AG09319 (cell line): Measurements from ENCODE around the gene C8A.

Source experiments
- DNase-seq: peaks from one replicate; pipeline ENCODE4 v3.0.0-alpha.2; 2010; ENCODE audit warnings: low read depth; ENCODE audit errors: extremely low read depth
- TF ChIP-seq, protein P1 (sequence below): IDR thresholded peaks from 2 replicates; pipeline ENCODE4 v1.5.1; 2011; ENCODE audit warnings: low read depth, mild to moderate bottlenecking, inconsistent platforms, low read length, moderate library complexity

Gene C8A

DNA sequence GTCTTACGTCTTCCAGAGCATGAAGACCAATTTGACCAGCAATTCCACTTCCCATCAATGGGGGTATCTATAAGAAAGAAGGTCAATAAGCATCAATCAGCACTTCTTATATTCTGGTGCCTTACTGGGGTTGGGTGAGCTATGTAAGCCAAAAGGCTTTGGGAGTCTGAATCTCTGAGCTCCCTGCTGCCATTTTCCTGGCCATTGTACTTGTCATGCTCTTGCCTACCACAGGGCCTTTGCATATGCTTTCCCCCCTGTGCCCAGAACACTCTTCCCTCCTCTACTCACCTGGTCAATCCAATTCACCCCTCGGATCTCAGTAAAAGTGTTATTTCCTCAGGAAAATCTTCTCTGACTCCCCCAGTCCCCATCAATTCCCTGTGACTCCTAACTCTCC is 74.9 kb downstream of the C8A start:
- DNase-seq = no peak
- TF ChIP-seq, protein P1, sequence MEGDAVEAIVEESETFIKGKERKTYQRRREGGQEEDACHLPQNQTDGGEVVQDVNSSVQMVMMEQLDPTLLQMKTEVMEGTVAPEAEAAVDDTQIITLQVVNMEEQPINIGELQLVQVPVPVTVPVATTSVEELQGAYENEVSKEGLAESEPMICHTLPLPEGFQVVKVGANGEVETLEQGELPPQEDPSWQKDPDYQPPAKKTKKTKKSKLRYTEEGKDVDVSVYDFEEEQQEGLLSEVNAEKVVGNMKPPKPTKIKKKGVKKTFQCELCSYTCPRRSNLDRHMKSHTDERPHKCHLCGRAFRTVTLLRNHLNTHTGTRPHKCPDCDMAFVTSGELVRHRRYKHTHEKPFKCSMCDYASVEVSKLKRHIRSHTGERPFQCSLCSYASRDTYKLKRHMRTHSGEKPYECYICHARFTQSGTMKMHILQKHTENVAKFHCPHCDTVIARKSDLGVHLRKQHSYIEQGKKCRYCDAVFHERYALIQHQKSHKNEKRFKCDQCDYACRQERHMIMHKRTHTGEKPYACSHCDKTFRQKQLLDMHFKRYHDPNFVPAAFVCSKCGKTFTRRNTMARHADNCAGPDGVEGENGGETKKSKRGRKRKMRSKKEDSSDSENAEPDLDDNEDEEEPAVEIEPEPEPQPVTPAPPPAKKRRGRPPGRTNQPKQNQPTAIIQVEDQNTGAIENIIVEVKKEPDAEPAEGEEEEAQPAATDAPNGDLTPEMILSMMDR = no peak

DNA sequence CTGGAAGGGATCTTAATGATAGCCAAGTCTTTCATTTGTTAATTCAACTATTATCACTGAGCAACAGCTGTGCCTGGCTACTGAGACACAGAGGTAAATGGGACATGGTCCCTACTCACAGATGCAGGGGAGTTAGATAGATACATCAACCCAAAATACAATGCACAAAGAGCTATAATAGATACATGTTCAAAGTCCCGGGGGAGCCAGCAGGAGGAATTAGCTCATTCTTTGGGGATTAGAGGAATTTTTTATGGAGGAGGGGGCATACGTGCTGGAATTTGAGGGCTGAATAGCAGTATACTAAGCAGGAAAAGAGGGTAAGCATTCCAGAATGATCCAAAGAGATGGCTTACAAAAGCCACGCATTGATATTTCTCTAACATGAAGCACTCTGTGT is 76.6 kb downstream of the C8A start:
- TF ChIP-seq, protein P1 = no peak
- DNase-seq = no peak

DNA sequence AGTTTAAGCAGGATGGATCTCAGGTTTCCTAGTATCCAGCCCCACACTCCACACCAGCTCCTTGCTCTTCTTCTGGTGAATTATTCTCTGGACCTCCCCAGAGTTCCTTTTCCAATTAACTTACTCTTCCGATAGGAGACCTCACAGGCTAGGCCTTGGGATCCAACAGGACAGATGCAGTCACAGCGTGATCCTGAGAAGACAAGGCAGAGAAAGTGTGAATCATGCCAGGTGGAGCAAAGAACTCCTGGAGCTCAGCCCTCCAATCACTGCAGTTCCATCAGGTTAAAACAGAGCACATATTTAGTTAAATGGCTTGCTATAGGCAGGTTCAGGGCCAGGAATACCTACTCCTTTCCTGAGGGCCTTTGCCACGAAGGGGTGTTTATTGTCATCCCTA is 77.1 kb downstream of the C8A start:
- TF ChIP-seq, protein P1 = no peak
- no peak for DNase-seq

DNA sequence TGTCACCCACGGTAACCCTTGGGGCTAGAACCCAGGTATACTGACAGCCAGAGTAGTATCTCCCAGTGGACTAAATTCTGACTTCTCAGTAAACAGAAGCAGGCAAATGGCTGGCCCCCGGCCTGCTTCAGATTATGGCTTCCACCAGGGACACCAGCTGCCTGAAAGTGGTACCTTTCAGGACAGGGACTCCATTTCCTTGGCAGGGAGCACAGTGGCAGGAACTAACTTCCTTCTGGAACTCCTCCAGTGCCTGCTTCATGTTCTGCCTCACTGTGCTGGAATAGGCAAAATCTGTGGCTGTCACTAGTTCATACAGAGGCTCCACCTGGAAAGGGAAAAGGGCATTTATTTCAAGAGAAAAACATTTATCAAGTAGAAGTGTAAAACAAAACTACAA is 78.6 kb downstream of the C8A start:
- DNase-seq = no peak
- TF ChIP-seq, protein P1 = no peak

DNA sequence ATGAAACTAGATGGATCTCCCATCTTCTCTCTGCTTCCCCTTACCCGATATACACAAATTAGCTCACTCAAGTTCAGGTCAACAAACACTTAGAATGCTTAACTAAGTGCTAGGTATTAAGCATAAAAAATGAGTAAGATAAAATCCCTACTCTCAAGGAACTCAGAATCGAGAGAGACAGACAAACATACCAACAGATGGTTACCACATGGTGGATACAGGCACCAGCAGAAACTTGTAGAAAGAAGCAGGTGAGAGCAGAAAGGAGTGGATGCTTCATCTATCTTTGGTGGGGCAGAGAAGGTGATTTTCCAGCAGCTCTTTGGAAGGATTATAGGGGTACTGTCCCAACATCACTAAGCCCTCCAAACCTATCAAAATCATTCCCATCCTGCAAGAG is 79.0 kb downstream of the C8A start:
- DNase-seq = no peak
- TF ChIP-seq, protein P1 = no peak

DNA sequence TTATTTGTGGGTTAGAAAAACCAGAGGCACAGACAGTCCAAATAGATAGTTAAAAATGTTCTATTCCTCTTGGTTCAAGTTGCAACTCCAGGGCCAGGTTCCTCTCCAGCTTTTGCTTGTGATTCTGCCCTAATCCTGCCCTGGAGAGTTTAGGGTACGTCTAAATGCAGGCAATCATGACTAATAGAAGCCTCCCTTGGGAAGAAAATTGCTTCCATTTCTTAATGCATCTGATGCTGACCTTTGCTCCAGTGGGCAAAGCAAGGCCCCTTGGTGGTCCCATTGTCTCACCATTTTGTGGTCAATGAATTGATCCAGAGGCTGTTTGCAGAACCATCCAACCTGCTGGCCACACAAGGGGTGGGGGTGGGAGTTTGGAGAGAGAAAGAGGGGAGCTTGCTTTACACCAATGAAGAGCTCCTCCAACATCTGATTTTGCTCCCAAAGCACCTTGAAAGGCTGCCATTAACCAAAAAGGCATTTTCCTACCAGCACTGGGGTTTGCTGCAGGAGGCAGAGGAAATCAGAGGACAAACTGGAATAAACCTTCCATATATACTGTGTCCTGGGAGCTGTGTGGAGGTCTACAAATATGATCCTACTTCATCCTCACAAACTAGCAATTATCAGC is 79.9 kb downstream of the C8A start:
- peak; percentile 27 for DNase-seq

DNA sequence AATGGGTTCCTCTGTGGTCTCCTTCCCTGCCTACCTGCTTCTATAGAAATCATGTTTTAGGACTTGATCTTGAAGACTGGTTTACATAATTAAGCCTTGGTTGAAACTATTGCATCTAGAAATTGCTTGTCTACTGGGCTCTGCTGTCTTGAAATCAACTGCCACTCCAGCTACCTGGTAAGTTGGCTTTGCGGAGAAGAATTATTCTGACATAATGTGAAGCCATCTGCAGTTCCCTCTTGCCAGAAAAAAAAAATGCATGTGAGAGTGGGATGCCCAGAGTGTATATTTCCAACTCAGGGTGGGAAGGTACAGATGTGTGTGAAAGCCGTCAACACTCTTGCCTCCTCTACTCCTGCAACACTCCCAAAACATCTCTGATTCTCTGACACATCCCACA is 84.0 kb downstream of the C8A start:
- TF ChIP-seq, protein P1 = no peak
- no peak for DNase-seq

More for the DNA sequence above, 79.9 kb downstream of the C8A start:
- TF ChIP-seq, protein P1 = no peak
